Adrenal gland (tissue), 5 donors: ENCODE data around the gene XPR1.

Experiments
- POLR2A ChIP-seq, 2 donors: fragments of 450-650 bp; IDR thresholded peaks; one replicate each; pipeline ENCODE4 v1.6.1; 2017; ENCODE audit warnings: antibody characterized with exemption in 2 of 2, mild to moderate bottlenecking in 2 of 2, moderate library complexity in 1 of 2
- TF ChIP-seq, protein P1 (sequence below), 6 experiments: fragments of 450-650 bp in 4 of 6; fragments of 200-600 bp in 2 of 6; sonication (generic) in 1 of 6; IDR thresholded peaks; 1 replicate in 5 of 6; 2 replicates in 1 of 6; pipeline versions ENCODE4 v1.5.1 to v1.8.0; 2016 to 2021; ENCODE audit warnings: antibody characterized with exemption in 6 of 6, mild to moderate bottlenecking in 2 of 6, moderate library complexity in 1 of 6
- donor health status: DM: no; HTN: no; CAD: no.

DNA sequence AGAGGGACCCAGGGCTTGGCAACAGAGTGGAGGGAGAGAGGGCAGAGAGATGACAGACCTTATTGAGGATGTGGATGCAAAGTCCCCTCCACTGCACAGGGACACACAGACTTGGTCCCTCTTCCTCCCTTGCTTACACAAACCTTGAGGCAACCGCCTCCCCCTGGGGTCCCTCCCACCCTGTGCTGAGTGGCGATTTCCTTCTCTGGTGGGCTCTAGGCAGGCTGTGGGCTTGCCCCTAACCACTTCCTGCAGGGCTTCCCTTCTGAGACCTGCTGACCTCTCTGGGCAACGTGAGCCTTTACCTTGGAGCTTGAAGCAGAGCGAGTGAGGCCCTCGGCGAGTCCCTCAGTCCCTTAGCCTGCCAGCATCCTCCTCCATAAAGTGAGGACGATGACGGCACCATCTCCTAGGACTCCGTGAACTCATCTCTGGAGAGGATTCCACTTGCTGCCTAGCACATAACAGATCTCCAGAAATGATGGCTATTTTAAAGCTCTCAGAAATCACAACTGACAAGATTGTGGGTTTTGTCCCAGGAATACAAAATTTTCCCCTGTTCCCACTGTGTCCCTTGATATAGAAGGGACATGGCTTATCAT lies 305.9 kb downstream of the XPR1 start:
- TF ChIP-seq, protein P1, sequence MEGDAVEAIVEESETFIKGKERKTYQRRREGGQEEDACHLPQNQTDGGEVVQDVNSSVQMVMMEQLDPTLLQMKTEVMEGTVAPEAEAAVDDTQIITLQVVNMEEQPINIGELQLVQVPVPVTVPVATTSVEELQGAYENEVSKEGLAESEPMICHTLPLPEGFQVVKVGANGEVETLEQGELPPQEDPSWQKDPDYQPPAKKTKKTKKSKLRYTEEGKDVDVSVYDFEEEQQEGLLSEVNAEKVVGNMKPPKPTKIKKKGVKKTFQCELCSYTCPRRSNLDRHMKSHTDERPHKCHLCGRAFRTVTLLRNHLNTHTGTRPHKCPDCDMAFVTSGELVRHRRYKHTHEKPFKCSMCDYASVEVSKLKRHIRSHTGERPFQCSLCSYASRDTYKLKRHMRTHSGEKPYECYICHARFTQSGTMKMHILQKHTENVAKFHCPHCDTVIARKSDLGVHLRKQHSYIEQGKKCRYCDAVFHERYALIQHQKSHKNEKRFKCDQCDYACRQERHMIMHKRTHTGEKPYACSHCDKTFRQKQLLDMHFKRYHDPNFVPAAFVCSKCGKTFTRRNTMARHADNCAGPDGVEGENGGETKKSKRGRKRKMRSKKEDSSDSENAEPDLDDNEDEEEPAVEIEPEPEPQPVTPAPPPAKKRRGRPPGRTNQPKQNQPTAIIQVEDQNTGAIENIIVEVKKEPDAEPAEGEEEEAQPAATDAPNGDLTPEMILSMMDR (IDR thresholded peaks at IDR 0.05): no peak
- no peak for TF ChIP-seq POLR2A (IDR thresholded peaks at IDR 0.05)
